HG03342 (cell line): ENCODE measurements around the gene SETD7.

Source experiments
- ATAC-seq: cut with Tn5 transposase; IDR thresholded peaks from one replicate; pipeline ENCODE4 v1.9.1; 2021; ENCODE audit warnings: mild to moderate bottlenecking, moderate library complexity; ENCODE audit not compliant: unreplicated experiment

The SETD7 gene

DNA sequence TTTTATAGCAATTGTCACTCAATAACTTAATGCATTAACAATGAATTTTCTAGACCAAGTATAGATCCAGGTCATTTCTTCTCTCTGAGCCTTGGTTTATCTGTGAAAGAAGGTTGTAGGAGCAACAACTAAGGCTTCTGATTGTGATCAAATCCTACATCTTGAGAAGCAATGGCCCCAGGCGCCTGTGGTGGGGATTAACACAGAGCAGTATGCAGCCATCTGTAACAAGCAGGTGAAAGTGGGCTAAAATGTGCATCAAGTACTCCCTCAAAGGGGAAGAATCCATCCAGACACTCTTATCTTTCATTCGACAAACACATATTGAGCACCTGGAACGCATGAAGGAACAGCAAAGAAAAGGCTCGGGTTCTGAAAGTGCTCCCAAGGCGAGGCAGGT is 19.1 kb upstream of the SETD7 start:
- ATAC-seq, result no peak

DNA sequence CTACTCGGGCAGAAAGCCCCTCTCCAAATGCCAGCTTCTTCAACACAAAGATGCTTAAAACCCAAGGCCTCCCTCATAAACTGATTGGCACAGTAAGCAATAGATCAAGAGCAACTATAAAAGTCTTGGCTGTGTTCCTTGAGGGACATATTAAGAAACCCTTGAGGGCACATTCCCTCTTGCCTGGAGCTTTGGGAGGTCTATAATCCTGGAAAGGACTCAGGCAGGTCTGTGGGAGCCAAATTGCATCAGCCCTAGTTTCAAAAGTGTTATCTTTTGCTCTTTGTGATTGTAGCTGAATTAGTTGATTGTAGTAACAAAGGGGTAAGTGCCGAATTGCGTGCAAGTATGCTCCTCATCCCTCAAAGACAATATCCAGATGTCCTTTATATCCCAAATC is 18.6 kb upstream of the SETD7 start:
- no peak for ATAC-seq

DNA sequence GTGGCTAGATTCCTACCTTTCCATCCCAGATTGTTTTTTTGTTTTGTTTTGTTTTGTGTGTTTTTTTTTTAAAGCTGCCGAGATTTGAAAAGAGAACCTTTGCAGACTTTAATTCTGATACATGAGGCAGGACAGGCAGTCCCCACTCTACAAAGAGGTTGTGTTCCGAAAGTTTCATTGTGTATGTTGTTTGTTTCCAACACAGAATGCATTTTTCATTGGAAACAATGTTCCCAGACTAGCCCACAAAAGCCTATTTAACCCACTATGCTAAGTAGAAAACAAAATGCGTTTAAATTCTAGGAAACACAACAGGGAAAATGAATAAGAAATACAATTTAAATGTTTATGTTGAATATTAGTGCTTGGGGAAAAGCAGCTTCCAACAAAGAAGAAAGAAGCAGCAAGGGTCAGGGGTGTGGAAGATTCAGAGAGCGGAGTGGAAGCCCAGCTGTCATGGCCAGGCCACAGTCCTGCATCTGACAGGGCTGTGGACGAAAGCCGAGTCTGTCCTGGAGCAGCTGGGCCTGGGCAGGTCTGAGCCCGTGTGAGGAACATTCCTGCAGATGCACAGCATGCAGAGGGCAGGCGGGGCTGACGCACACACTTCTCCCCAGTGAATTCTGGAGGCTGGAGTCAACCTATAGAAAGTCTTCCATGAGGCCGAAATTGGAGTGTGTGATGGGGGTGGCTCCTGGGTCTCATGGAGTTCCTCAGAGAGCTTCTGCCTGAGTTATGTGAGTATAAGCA is 12.4 kb upstream of the SETD7 start:
- no peak for ATAC-seq

DNA sequence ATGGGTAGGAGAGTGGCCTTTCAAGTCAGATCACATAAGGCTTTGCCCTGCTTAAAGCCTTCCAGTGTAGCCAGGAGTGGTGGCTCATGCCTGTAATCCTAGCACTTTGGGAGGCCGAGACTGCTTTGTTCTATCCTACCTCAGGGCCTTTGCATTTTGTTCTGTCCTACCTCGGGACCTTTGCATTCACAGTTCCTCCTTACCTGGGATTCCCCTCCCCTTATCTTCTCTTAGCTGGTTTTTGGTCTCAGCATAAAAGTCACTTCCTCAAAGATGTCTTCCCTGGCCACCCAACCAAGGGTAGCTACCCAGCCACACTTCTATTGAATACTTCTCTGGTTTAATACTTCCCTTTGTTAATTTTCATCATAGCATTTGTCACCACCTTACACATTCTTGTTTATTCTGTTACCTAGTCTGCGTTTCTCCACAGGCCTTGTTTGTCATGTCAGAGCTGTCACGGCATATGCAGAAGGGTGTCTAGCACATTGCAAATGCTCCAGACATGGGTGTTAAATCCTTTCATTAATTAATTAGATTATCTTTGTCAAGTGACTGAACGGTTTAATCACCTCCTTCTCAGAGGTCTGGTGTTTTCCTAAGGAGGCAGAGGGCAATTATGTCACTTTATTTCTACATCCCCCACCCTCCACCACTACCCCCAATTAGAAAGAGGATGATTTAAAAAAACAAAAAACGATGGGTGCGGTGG is 11.3 kb upstream of the SETD7 start:
- no peak for ATAC-seq

DNA sequence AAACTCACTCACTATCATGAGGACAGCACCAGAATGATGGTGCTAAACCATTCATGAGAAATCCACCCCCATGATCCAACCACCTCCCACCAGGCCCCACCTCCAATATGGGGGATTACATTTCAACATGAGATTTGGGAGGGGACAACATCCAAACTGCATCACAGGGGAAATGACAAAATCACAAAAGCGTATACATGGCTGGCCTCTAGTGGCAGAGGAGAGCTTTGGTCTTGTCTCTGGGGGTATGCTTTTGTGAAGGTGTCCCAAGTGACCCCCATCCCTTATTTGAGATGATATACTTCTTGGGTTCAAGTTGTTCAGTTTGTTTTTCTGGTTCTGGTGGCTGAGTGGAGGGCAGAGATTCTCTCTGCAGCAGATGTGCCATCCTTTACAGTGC is 8.5 kb upstream of the SETD7 start:
- ATAC-seq, result no peak

DNA sequence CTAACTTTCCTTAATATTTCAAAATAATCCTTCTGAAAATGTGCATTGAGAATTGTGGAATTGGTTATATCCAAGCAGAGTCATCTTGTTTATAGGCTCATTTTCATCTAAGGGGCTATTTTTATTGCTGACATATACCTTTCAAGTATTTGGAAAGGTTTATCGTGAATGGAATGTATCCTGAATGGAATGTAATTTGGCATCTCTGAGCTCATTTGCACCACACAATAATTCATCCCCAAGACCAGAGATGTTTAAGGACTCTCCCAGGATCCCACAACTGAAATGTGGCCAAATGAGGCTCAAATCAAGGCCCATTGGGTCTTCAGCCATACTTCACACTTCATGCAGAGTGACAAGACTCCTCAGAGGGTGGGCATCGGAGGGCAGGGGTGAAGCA is 7.5 kb upstream of the SETD7 start:
- no peak for ATAC-seq

DNA sequence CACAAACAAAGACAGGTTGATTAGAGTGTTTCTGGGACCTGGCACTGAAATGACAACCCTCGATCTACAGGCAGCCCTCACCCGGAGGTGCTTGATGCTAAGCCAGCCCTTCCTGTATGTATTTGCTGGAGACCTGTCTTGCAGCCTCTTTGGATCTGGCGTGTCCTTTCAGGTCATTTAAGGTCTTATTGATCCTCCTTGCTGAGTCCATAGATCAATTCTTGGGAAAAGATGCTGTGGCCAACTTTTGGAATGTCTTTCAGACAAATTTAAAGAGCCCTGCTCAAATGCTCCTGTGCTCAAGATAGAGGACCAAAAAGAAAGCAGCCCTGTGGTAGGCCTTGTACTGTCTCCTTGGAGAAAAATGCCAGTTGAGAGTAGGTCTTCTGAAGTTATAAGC is 6.8 kb upstream of the SETD7 start:
- no peak for ATAC-seq

DNA sequence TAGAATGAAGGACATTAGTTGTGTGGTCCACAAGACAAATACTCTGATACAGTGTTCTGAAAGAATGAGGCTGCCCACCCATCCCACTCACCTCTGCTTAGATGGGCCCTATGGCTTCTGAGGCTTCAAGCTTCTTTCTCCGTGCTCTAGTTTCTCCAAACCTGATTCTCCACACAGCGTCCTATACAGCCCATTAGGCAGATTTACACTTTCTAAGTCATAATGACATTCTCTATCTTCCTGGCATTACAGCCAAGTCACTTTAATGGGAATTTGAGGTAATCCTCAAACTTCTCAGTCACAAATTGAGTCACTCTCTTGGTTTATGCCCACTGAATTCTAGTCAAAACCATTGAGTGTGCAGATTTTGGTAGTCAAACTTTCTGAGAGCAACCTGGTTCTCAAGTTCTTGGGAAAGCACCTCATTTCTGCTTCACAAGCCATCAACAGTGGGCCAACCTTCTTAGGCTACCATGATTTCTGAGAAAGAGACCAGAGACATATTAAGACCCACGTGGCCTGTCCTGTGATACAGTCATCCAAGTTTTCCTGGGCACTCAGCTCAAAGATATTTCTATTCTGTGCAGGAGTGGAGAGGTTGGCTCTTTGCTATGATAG is 6.2 kb upstream of the SETD7 start:
- no peak for ATAC-seq

DNA sequence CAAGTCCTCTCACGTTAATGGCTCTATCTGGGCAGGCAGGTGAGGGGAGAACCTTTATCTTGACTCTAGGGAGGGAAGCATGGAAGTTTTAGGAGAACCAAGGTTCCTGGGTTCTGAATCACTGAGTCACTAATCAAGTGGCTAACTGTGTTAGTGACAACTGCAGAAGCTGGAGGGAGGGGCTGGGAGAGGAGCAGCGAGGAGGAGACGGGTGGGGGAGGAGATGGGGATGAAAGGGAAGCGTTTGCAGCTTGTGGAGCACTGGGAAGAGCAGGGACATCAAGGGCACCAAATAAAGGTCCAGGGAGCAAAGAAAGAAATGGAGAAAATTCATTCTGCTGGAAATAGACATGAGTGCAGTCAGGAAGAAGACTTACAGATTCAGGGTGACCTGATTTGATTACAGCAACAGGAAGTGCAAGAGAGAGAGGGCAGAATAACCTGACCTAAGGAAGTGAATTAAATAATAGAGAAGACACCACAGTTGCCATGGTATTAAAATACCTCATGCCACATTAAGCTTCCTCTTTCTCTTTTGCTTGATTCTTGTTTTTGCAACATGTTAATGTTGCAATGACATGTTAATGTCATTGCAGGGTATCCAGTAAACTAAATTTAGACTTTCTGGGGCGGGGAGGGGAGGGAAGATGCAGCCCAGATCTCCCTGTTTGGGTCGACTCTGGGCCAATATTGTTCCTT is 4.5 kb upstream of the SETD7 start:
- no peak for ATAC-seq

DNA sequence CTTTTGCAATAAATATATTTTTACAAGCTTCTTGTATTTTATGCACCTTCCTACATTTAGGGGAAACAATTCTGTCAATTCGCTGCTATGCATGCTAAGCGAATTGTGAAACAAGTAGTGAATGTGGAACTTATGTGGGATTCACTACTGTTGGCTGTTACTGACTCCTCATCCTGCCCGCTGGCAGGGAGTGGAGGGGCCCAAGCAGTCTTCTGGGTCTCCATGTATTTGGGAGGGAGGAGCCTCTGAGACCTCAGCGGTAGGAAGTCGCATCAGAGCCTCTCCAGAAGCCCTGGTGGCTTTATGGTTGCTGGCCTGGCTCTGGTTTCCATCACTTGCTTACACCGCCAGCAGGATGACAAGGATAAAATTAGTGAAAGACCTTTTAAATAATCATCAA is 3.7 kb upstream of the SETD7 start:
- ATAC-seq, result no peak

DNA sequence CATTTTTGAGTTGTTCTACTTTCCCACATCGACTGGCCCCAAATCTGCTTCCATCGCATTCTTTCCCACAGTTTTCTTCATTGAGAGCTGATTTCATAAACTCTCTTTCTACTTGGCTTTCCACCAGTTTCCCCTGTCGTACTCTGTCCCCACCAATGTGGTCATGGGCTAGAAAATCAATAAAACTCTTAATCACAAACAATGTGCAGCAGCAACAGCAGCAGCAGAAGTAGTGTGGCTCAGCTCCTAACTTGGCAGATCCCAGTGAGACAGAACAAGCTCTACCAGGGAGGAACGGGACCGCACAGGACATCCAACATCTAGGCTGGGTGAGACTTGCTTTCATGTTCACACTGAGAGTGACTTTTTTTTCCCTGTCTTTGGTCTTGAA is 3.1 kb upstream of the SETD7 start:
- ATAC-seq, result no peak

DNA sequence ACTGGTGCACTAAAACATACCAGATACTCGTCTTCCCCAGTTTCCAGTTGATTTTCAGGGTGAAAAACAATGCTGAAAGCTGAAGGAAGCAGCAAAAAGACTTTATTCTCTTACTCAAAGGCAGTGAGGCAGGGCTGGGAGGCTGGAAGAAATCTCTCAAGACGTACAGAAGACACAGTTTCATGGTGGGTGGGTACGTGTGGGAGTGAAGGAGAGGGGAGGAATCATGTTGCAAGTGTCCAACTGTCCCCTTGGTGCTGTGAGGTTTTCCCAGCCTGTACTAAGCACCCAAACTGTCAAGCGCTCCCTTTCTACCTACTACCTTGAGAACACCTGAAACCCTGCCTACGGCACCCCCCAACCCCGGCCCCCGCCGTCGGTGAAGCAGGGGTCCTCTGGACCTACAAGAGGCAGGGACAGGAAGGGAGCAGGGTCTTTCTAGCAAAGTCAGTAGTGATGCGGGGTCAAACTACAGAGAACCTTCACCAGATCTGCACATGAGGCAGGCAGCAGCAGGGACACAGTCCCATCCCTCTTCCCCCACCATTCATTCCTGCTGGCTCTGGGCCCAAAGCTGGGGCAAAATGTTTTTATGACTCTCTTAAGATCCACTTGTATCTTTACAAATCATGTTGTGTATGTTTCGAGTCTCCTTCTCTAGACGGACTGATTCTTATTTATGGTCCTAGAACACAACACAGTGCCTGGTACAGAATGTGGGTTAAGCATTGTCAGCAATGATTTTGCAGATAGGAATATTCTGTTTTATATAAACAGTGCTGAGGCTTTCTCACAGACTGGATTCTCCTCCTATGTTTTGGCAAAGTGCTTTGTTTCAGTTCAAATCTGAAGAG is 2.4 kb upstream of the SETD7 start:
- ATAC-seq, result no peak

DNA sequence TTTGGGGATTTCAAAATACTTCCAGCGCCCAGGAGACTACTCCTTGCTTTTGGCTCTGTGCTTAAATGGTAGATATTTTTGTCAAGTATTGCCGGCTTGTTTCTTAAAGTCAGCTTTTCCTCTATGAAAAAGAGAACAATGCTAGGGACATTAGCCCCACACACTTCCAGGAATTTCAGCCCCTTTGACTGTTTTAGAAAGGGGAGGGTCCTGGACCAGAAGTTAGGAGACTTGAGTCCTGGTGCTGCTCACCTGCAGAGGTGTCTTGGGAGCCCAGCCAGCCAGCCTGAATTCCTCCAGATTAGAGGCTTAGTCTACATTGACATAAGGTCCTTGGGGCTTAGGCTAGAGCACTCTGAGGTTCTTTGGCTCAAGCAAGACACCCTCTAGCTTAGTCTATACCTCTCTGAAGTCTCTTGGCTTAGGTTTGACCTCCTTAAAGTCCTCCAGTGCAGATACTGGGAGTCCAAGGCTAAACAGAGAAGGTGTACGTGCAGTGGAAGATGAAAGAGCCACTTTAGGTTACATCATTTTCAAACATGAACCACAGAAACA is 1.6 kb upstream of the SETD7 start:
- ATAC-seq, result no peak

DNA sequence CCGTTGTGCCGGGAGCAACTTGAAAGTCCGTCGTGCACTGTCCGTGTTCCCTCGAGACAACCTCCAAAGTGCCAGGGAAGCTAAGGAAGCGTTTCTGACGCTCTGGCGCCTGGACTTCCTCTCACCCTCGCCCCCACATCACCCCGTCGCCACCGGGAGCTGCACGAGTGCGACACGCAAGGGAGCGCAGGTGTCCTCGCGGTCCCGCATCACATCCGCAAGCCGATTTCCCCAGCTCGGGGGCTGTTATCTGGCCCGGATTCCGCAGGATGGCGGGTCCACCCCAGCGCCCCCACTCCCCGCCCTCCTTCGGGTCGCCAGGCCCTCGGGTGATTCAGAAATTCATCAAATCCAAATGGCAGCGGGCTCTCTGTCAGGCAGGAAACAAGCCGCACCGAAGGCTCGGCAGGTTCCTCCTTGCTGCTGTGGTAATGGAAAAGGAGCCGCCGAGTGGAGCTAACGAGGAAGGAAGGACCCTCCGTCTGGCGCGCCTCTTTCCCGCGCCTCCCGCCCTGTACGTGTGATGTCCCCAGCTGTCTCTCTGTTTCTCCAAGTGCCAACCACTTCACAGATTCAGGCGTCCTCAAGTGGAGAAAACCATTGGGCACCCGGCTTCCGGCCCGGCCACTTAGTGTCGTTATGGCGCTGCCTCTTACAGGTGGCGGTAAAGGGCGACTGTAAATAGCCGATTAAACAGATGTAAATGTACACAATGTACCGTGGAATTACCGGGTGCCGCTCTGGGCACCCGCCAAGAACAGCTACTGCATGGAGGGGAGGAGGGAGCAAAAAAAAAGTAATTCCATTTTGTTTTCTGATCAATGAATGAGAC is 921 bp upstream of the SETD7 start:
- peak; percentile 21 for ATAC-seq

DNA sequence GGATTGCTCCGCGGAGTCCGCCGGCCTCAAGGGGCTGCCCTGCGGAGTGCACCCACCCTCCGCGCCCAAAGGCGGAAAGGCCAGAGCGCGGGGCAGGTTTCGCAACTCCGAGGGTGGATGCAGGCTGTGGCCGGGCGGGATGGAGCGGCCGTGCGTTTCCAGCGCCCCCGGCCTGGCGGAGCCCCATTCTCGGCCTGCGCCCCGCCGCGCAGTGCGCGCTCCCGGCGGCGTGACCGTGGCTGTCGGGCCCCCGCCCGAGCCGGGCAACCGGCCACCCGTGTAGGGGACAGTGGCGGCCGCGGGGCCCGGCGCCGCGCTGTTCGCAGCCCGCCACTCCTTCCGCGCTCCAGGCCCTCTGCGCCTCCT is 331 bp downstream of the SETD7 start:
- ATAC-seq, result peak; percentile 20

DNA sequence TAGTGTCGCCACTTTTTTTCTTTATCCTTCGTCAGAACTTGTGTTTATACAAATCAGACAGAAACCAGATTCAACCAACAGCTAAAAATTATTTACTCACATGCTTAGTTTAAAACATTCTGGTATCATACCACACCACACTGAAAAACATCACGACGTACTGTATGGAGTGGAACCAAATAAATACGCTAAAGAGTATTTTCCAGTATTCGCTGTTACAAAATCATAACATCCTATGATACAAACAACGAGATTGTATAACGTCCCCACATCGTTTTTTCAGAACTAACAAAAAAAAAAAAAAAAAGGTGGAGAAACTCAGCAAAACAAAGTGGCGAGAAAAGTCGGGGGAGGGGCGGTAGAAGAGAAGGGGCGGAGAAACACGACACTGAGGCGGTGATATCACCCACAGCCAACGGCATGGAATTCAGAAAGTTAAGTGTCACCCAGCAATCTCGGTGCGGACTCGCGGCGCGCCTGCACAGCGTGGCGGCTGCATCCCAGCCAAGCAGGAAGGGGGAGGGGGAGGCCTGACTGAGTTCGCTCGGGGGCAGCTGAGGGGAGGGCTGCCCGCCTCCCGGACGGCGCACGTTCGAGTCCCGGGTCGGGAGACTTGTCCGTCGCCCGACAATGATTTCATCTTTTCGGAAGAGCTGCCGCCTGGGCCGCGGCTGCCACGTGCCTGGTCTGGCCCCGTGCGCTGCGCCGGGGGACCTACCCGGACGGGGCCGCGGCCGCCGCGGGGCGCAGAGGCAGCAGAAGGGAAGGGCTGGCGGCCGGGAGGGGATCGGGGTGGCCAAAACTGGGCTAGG is 920 bp downstream of the SETD7 start:
- peak; percentile 39 for ATAC-seq

DNA sequence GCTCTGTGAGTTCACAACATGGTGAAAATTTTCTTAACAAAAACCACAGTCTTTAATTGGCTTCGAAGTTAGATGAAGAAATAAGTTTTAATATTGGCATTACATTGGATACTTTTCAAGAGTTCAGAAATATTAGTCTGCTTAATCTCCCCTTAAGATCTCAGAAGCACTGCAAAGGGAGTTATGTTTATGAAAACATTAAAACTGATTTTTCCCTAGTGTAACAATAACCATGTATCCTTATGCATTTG is 1.5 kb downstream of the SETD7 start:
- no peak for ATAC-seq

DNA sequence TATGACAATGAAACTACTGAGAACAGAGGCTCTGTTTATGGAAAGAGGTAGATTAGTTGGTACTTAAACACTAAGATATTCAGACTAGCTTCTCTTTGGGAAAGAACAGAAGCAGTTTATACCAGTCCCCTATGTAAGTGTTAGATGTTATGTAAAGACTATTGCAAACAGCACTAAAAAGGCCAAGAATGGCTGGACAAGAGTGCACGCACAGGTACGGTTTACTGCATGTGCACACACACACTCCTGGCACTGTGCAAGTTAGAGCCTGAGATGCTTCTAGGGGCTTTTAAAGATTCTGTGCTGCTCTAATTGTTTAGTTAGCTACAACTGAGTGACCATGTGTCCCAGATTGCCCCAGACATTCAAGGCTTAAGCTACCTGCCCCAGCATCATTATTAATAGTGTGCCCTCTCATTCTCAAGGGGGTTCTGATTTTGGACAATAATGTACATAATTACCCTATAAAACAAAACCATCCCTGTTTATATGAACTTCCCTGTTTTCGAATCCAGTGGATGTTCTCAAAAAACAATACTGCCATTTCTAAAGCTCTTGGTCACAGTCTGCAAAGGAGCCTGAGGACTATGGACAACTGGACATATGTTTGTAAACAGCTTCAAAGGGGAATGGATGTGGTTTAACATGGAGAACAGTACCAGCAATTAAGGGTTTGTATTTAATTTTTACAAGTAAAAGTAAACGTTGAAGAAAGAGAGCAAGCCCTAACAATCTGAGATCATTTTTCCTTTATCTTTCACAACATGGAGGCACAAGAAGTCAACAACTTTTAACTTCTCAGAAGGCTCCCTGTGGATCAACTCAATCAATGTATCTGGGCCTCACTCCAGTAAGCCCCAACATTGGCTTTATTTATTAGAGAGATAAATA is 2.0 kb downstream of the SETD7 start:
- ATAC-seq, result no peak
